IPS-NIHi11 (cell line): ENCODE measurements around the gene ZNF33A.
"Not testable (repeated sequence)": the region's sequence is repeated elsewhere in the genome, so short reads cannot be mapped to it uniquely, and the experiment has no call there.

Experiments used
- DNase-seq: peaks from one replicate; pipeline ENCODE4 v3.0.0; 2012; ENCODE audit warnings: mixed read lengths, low spot score

Gene ZNF33A

DNA sequence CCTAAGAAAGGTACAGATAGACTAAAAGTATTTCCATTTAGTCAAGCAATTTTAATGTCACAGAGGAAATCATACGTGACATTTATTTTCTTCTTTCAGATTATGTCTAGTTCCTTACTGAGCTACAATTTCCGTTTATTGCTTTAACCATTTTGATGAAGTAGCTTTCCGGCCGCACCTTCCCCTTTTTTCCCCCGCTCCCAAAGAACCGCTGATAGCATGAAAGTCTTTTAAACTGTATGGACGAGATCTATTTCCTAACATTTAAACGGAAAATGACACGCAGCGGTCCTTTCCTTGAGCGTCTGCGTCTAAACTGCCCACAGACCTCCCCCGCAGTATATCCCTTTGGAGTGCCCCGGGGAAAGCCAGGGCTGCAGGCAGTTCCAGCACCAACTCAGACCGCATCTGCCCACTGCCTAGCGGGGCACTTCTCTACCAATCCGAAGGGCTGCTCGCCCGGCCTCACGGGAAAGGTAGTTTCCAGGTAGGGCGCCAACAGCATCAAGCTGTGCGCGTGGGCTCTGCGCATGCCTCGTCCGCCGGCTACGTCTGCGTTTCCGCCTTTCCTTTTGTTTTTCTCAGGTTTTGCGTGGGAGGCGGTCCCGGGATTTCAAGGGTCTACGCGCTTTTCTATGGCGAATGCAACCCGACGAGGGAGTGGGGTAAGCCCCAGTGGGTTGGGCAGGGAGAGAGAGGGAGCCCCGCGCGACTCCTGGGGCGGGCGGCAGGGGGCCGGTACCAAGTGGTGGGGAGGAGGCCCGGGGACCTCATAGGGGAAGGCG is at the start of gene ZNF33A:
Gene ZNF33A, plus strand, starts transcription at position 557 of the 785 bp plus-strand sequence. CDS start 1,667 bp downstream, outside the sequence.
- peak; percentile 95 for DNase-seq

- no peak for DNase-seq
Observed at GRCh38 chr10:37965006-37965405, 45.5 kb upstream of the ZNF33A start.

- no peak for DNase-seq
Observed at GRCh38 chr10:37972396-37972795, 38.1 kb upstream of the ZNF33A start.

- DNase-seq: no peak
Observed at GRCh38 chr10:37975401-37975991, 35.0 kb upstream of the ZNF33A start.

GRCh38 chr10:37976091-37976879 is 34.2 kb upstream of the ZNF33A start, which contains the start of gene ZNF25:
ZNF25 (minus strand) TSS chr10:37976647; CDS start chr10:37971722, 4,925 bp downstream.
- DNase-seq: peak; percentile 95

GRCh38 chr10:37976880-37977203 is 33.6 kb upstream of the ZNF33A start:
- no peak for DNase-seq

DNA sequence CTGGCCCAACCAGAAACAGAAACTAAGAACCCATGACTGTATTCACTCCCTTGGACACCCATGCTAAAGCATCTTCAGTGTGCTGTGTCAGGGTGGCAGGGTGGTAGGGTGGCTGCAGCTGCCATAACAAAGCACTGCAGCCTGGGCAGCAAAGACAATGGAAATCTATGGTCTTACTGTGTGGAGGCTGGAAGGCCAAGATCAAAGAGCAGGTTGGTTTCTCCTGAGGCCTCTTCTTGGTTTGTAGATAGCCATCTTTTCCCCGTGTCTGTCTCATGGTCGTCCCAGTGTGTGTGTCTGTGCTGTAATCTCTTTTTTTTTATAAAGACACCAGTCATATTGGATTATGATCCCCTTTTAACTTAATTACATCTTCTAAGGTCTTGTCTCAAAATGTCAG is 18.8 kb upstream of the ZNF33A start:
- no peak for DNase-seq

DNA sequence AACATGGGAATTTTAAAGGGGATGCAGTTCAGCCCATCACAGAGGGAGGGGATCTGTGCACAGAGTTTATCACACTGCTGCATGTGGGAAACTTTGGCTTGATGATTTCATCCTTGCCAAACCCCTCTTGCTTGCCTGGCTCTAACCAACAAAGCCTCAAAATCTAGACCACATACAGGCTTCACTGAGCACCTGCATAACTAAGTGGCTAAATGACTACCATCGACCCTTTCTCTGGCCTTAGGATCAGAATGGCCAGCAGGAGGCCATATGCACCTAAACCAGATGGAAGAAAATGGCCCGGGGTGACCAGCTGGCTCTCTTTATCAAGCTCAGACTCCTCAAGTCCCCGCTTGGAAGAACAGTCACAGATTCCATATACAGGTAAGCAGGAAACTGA is 18.4 kb upstream of the ZNF33A start:
- no peak for DNase-seq

- DNase-seq: not testable (repeated sequence)
Observed at GRCh38 chr10:37998920-37999319, 11.6 kb upstream of the ZNF33A start.

DNA sequence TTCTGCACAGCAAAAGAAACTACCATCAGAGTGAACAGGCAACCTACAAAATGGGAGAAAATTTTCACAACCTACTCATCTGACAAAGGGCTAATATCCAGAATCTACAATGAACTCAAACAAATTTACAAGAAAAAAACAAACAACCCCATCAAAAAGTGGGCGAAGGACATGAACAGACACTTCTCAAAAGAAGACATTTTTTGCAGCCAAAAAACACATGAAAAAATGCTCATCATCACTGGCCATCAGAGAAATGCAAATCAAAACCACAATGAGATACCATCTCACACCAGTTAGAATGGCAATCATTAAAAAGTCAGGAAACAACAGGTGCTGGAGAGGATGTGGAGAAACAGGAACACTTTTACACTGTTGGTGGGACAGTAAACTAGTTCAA is 10.0 kb upstream of the ZNF33A start:
- DNase-seq: not testable (repeated sequence)

DNA sequence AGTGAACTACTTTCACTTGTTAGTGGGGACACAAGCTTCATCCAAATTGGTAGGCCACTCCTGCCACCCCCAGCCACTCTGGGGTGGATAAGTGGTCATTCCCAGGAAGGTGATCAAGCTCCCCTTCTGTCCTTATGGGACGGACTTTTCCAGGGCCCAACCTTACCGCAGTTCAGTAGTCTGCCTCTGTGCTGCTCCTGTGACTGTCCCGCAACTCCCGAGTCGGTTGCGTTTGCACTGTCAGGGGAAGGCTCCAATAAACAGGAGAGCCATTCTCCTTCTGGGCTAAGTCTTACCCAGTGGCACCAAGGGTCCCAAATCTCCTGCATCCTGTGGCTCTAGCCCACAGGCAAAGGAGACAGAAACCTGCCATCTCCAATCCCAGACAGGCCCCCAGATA is 7.4 kb upstream of the ZNF33A start:
- DNase-seq: no peak

DNA sequence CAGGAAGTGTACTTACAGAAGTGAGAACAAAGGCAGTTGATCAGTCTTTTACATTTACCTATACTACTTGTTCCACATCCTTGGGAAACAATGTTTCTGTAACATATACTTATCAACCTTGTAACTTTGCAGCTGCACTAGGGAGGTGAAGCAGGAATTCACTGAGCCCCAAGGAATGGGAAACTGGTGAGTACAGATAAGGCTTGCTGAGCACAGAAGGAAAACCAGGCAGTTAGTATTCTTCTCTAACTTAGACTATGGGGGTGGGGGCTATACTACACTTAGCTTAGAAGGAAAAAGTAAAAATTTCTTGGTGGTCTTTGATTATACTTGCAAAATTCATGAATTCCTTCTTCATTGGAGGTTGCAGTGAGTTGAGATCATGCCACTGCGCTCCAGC is 6.9 kb upstream of the ZNF33A start:
- DNase-seq: no peak

DNA sequence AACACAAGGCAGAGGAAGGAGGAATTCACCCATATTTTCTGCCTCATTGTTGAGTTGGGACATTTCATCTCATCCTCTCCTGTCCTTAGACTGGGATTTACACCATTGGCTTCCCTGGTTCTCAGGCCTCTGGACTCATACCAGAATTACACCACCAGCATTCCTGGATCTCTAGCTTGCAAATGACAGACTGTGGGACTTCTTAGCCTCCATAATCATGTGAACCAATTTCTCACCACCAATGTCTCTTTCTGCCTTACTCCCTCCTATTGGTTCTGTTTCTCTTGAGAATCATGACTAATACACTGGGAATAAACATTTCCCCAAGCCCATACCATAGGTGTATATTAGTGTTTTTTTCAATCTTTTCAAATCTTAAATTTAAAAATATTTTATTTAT is 2.9 kb upstream of the ZNF33A start:
- no peak for DNase-seq

DNA sequence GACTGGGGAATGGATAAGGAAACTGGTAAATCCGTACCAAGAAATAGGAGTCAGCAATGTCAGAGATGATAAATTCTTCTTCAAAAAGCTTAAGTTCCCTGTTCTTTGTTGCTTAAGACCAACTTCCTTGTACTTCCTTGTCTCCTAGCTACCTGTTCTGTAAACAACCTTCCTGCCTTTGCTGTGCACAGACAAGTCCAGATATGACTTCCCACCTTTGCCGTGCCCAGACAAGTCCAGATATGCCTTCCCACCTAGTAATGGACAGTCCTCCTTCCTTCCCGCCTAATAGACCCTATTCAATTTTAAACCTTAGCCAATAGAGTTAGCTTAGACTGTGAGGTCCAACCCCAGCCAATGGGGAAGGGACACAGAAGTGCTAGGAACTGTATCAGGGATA is 2.5 kb upstream of the ZNF33A start:
- DNase-seq: no peak

DNA sequence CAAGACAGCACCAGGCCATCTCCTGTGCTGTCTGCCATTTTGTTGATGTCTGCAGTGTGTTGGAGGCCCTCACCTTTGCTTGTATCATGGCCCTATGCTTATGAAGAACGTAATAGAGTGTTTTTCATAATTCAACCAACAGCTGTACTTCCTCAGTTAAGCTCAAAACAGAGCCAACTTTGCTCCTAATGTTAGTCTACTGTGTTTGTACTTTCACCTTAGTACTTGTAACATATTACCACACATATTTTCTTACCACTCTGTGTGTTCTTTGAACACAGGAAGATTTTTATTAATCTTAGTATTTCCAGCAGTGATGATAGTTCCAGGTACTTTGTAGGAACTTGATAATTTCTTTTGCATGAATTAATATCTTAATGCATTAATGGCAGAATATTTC is 5.9 kb downstream of the ZNF33A start:
- DNase-seq: no peak

GRCh38 chr10:38019124-38019523 is 8.6 kb downstream of the ZNF33A start:
- DNase-seq: not testable (repeated sequence)

- DNase-seq: no peak
Observed at GRCh38 chr10:38025283-38025682, 14.8 kb downstream of the ZNF33A start.

DNA sequence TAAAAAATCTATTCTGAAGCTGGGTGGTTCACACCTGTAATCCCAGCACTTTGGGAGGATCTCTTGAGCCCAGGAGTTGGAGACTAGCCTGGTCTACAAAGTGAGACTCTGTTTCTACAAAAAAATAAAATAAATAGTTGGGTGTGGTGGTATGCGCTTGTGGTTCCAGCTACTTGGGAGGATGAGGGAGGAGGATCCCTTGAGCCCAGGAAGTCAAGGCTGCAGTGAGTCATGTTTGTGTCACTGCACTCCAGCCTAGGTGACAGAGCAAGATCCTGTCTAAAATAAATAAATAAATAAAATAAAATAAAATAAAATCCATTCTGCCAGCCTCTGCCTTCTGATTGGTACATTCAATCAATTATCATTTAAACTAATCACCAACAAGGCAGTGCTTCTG is 17.5 kb downstream of the ZNF33A start:
- DNase-seq: no peak

GRCh38 chr10:38032886-38033285 is 22.4 kb downstream of the ZNF33A start:
- no peak for DNase-seq

GRCh38 chr10:38038107-38038931 is 27.8 kb downstream of the ZNF33A start:
- no peak for DNase-seq

- DNase-seq: no peak
Observed at GRCh38 chr10:38038932-38039245, 28.4 kb downstream of the ZNF33A start.

DNA sequence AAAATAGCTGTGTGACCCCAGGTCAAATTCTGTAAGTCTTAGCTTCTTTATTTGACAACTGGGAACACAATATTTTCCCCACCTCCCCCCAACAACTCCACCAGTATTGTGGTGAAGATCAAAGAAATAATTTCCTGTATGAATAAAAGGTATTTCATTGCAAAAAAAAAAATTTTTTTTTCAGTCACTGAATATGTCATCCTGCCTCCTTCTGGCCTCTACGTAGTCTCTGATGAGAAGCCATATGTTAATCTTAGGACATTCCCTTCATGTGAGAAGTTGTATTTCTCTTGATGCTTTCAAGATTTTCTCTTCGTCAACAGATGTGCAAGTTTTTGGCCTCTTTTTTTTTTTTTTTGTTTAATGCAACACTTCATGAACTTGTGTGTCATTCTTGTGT is 33.0 kb downstream of the ZNF33A start:
- no peak for DNase-seq
